Measurements from ENCODE around the gene KIN.

The KIN gene

GRCh38 chr10:7720478-7720877 lies 67.3 kb downstream of the KIN start:
- Histone ChIP-seq H3K4ac (ENCODE audit: low read depth, low read length) (no peak overlapping the region), H2AK5ac (ENCODE audit: low read length) (no peak overlapping the region), H3K23ac (ENCODE audit: low read length) (no peak overlapping the region), H3K79me1 (ENCODE audit: low read length) (no peaks in the 10 kb centered on the region), H4K8ac (ENCODE audit: low read depth, low read length) (no peak overlapping the region), H3K27ac (ENCODE audit: low read depth, low read length) (no peak overlapping the region), H2BK12ac (ENCODE audit: low read length) (no peak overlapping the region), H3K9me3 (ENCODE audit: insufficient read depth, low read depth, low read length) (peaks cover 4% of the 10 kb centered on the region), H4K91ac (ENCODE audit: low read depth, low read length) (no peak overlapping the region), H3K18ac (ENCODE audit: low read length) (no peak overlapping the region), H2AFZ (ENCODE audit: insufficient read depth, low read length, poor library complexity) (no peak overlapping the region), H3K9ac (ENCODE audit: low read length) (no peak overlapping the region), H3K4me1 (ENCODE audit: control insufficient read depth in 1 of 2, insufficient read depth in 2 of 2, low read length in 2 of 2) (no peaks in the 10 kb centered on the region), H2BK120ac (ENCODE audit: insufficient read depth, low read length, poor library complexity) (no peak overlapping the region), H3K79me2 (ENCODE audit: control insufficient read depth, insufficient read depth, low read length, poor library complexity) (no peaks in the 10 kb centered on the region), H3K36me3 (ENCODE audit: control insufficient read depth in 1 of 2, insufficient read depth in 2 of 2, low read length in 2 of 2) (no peaks in the 10 kb centered on the region), H4K12ac (ENCODE audit: low read depth, low read length) (no peak overlapping the region), H3K14ac (ENCODE audit: low read length) (no peak overlapping the region), H2BK5ac (ENCODE audit: low read depth, low read length, poor library complexity) (no peak overlapping the region), H3K4me3 (ENCODE audit: low read depth, low read length) (no peak overlapping the region), H3K27me3 (ENCODE audit: insufficient read depth, low read length) (no peaks in the 10 kb centered on the region), H3K4me2 (ENCODE audit: low read length) (no peak overlapping the region)
- DNase-seq = no peak
- WGBS (ENCODE audit: extremely low coverage, insufficient coverage, insufficient read length) = no CpG with 5 or more reads among the region's 10 CpGs

- peaks cover 4% of the 10 kb centered on the region for H3K9me3 ChIP-seq (ENCODE audit: insufficient read depth, low read depth, low read length)
- no peak overlapping the region for H3K4me2 ChIP-seq (ENCODE audit: low read length)
- no peak overlapping the region for H2BK5ac ChIP-seq (ENCODE audit: low read depth, low read length, poor library complexity)
- no peak overlapping the region for H3K23ac ChIP-seq (ENCODE audit: low read length)
- H2BK12ac ChIP-seq (ENCODE audit: low read length) = no peak overlapping the region
- H4K8ac ChIP-seq (ENCODE audit: low read depth, low read length) = no peak overlapping the region
- H3K9ac ChIP-seq (ENCODE audit: low read length) = no peak overlapping the region
- no CpG with 5 or more reads among the region's 4 CpGs for WGBS (ENCODE audit: extremely low coverage, insufficient coverage, insufficient read length)
- H3K36me3 ChIP-seq (ENCODE audit: control insufficient read depth in 1 of 2, insufficient read depth in 2 of 2, low read length in 2 of 2) = no peaks in the 10 kb centered on the region
- no peak overlapping the region for H3K27ac ChIP-seq (ENCODE audit: low read depth, low read length)
- H3K18ac ChIP-seq (ENCODE audit: low read length) = no peak overlapping the region
- H4K12ac ChIP-seq (ENCODE audit: low read depth, low read length) = no peak overlapping the region
- no peak overlapping the region for H2BK120ac ChIP-seq (ENCODE audit: insufficient read depth, low read length, poor library complexity)
- no peak overlapping the region for H2AFZ ChIP-seq (ENCODE audit: insufficient read depth, low read length, poor library complexity)
- no peaks in the 10 kb centered on the region for H3K79me2 ChIP-seq (ENCODE audit: control insufficient read depth, insufficient read depth, low read length, poor library complexity)
- no peaks in the 10 kb centered on the region for H3K79me1 ChIP-seq (ENCODE audit: low read length)
- no peaks in the 10 kb centered on the region for H3K4me1 ChIP-seq (ENCODE audit: control insufficient read depth in 1 of 2, insufficient read depth in 2 of 2, low read length in 2 of 2)
- no peak for DNase-seq
- no peak overlapping the region for H3K14ac ChIP-seq (ENCODE audit: low read length)
- no peak overlapping the region for H4K91ac ChIP-seq (ENCODE audit: low read depth, low read length)
- no peak overlapping the region for H3K4me3 ChIP-seq (ENCODE audit: low read depth, low read length)
- no peaks in the 10 kb centered on the region for H3K27me3 ChIP-seq (ENCODE audit: insufficient read depth, low read length)
- no peak overlapping the region for H2AK5ac ChIP-seq (ENCODE audit: low read length)
- no peak overlapping the region for H3K4ac ChIP-seq (ENCODE audit: low read depth, low read length)
Measured at GRCh38 chr10:7718685-7719084, 69.1 kb downstream of the KIN start.

- Histone ChIP-seq H3K4ac (ENCODE audit: low read depth, low read length) (no peak overlapping the region), H4K8ac (ENCODE audit: low read depth, low read length) (no peak overlapping the region), H2AFZ (ENCODE audit: insufficient read depth, low read length, poor library complexity) (no peak overlapping the region), H3K14ac (ENCODE audit: low read length) (no peak overlapping the region), H3K27me3 (ENCODE audit: insufficient read depth, low read length) (no peaks in the 10 kb centered on the region), H3K9me3 (ENCODE audit: insufficient read depth, low read depth, low read length) (peaks cover 1% of the 10 kb centered on the region), H3K79me2 (ENCODE audit: control insufficient read depth, insufficient read depth, low read length, poor library complexity) (no peaks in the 10 kb centered on the region), H2BK12ac (ENCODE audit: low read length) (no peak overlapping the region), H3K4me2 (ENCODE audit: low read length) (no peak overlapping the region), H3K4me3 (ENCODE audit: low read depth, low read length) (no peak overlapping the region), H3K79me1 (ENCODE audit: low read length) (no peaks in the 10 kb centered on the region), H4K12ac (ENCODE audit: low read depth, low read length) (no peak overlapping the region), H3K36me3 (ENCODE audit: control insufficient read depth in 1 of 2, insufficient read depth in 2 of 2, low read length in 2 of 2) (no peaks in the 10 kb centered on the region), H3K27ac (ENCODE audit: low read depth, low read length) (no peak overlapping the region), H3K23ac (ENCODE audit: low read length) (no peak overlapping the region), H4K91ac (ENCODE audit: low read depth, low read length) (no peak overlapping the region), H3K9ac (ENCODE audit: low read length) (no peak overlapping the region), H2BK120ac (ENCODE audit: insufficient read depth, low read length, poor library complexity) (no peak overlapping the region), H2AK5ac (ENCODE audit: low read length) (no peak overlapping the region), H3K4me1 (ENCODE audit: control insufficient read depth in 1 of 2, insufficient read depth in 2 of 2, low read length in 2 of 2) (no peaks in the 10 kb centered on the region), H2BK5ac (ENCODE audit: low read depth, low read length, poor library complexity) (no peak overlapping the region), H3K18ac (ENCODE audit: low read length) (no peak overlapping the region)
- no peak for DNase-seq
- WGBS (ENCODE audit: extremely low coverage, insufficient coverage, insufficient read length) = no CpG with 5 or more reads among the region's 5 CpGs
Measured at GRCh38 chr10:7717767-7718166, 70.0 kb downstream of the KIN start.

GRCh38 chr10:7715515-7715914 lies 72.3 kb downstream of the KIN start:
- Histone ChIP-seq H3K23ac (ENCODE audit: low read length) (no peak overlapping the region), H4K91ac (ENCODE audit: low read depth, low read length) (no peak overlapping the region), H3K9me3 (ENCODE audit: insufficient read depth, low read depth, low read length) (no peaks in the 10 kb centered on the region), H3K27ac (ENCODE audit: low read depth, low read length) (no peak overlapping the region), H4K8ac (ENCODE audit: low read depth, low read length) (no peak overlapping the region), H3K9ac (ENCODE audit: low read length) (no peak overlapping the region), H3K14ac (ENCODE audit: low read length) (no peak overlapping the region), H2AK5ac (ENCODE audit: low read length) (no peak overlapping the region), H2BK120ac (ENCODE audit: insufficient read depth, low read length, poor library complexity) (no peak overlapping the region), H3K4me3 (ENCODE audit: low read depth, low read length) (no peak overlapping the region), H3K4me2 (ENCODE audit: low read length) (no peak overlapping the region), H2BK12ac (ENCODE audit: low read length) (no peak overlapping the region), H4K12ac (ENCODE audit: low read depth, low read length) (no peak overlapping the region), H3K36me3 (ENCODE audit: control insufficient read depth in 1 of 2, insufficient read depth in 2 of 2, low read length in 2 of 2) (no peaks in the 10 kb centered on the region), H2AFZ (ENCODE audit: insufficient read depth, low read length, poor library complexity) (no peak overlapping the region), H2BK5ac (ENCODE audit: low read depth, low read length, poor library complexity) (no peak overlapping the region), H3K4me1 (ENCODE audit: control insufficient read depth in 1 of 2, insufficient read depth in 2 of 2, low read length in 2 of 2) (no peaks in the 10 kb centered on the region), H3K18ac (ENCODE audit: low read length) (no peak overlapping the region), H3K4ac (ENCODE audit: low read depth, low read length) (no peak overlapping the region), H3K79me1 (ENCODE audit: low read length) (no peaks in the 10 kb centered on the region), H3K27me3 (ENCODE audit: insufficient read depth, low read length) (no peaks in the 10 kb centered on the region), H3K79me2 (ENCODE audit: control insufficient read depth, insufficient read depth, low read length, poor library complexity) (no peaks in the 10 kb centered on the region)
- DNase-seq = no peak
- no CpG with 5 or more reads among the region's 7 CpGs for WGBS (ENCODE audit: extremely low coverage, insufficient coverage, insufficient read length)
